GM19240 (cell line): Measurements from ENCODE around the gene ULK1.

ENCODE experiments used
- DNase-seq: peaks from one replicate; pipeline ENCODE4 v3.0.0; 2011; ENCODE audit warnings: low spot score; ENCODE audit not compliant: insufficient read length

ULK1 gene

DNA sequence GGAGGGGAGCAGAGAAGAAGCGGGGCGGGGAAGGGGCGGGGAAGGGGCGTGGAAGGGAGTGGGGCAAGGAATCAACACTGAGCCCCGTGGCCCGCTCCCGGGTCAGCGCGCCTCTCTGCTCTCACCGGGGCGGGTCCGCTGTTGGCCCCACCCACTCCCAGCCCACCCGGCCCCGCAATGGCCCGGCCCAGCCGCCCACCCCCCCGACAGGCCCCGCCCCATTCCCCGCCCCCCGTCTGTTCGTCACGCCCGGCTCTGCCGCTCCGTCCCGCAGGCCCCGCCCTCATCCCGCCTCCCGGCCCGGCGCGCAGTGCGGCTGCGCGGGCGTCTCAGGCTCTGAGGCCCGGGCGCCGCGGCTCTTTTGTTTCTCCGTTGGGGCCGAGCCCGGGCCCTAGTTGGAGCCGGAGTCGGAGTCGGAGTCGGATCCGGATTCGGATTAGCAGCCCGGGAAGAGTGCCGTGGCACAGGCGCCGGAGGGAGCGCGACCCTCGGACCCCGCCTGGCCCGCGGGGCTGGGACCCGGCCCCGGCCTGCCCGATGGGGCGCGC, at the start of gene ULK1:
Gene ULK1, plus strand, starts transcription at position 310 of the 548 bp plus-strand sequence. CDS start 380 bp downstream, outside the sequence.
- DNase-seq, result peak; percentile 100

DNA sequence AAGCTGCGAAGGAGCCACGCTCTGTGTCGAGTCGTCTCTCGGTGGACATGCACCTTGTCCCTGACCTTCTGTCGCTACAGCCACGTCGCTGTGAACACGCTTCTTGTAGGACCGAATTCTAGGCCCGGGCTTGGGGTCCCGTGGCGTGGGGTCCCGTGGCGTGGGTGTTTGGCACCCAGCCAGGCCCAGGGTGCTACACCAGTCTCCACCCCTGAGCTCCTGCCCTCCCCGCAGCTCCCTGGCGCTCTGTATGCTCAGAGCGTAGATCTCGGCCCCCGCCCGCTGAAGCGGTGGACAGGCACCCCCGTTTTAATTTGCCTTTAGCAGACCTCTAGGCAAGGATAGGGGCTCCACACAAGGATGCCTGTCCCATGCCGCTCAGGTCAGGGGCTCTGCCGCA, 49.8 kb upstream of the ULK1 start:
- DNase-seq, result no peak

DNA sequence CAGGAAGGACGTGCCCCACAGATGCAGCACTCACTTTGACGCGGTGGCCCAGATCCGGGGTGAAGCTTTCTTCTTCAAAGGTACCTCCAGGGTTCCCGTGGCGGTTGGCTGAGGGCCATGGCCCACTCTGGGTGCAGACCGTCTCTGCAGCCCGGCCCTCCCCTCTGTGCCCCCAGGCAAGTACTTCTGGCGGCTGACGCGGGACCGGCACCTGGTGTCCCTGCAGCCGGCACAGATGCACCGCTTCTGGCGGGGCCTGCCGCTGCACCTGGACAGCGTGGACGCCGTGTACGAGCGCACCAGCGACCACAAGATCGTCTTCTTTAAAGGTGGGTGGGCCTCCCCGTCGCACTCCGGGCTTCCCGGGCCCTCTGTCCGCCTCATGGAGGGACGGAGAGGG, 49.3 kb upstream of the ULK1 start:
- DNase-seq, result no peak

DNA sequence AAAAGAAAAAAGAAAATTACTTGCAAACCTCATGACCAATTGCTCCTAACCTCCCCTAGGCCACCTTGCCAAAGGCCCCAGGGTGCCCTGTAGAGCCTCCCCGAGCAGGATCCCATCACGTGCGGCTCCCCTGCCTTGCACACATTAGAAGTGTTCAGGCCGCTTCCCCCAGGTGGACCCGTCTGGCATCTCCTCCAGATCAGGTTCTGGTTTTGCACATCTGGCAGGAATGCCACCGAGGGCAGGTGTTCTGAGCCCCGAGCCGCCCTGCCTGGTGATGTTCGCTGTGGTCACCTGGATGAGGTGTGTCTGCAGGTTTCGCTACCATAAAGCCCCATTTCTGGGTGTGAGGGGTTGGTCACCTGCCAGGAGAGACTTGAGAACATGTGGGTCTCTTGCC, 47.0 kb upstream of the ULK1 start:
- no peak for DNase-seq

DNA sequence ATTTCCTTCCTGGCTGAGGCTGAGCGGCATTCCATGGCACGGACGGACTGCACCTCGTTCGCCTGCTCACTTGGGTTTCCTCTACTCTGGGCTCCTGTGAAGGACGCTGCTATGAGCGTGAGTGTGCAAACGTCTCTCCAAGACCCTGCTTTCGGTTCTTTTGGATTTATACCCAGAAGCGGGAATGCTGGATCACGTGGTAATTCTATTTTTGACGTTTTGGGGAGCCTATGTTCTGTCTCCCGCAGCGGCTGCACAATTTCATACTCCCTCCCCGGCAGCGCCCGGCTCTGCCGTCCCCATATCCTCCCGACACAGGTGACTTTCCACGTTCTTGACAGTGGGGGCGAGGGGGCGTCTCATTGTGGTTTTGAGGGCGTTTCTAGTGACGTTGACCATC, 45.7 kb upstream of the ULK1 start:
- no peak for DNase-seq

DNA sequence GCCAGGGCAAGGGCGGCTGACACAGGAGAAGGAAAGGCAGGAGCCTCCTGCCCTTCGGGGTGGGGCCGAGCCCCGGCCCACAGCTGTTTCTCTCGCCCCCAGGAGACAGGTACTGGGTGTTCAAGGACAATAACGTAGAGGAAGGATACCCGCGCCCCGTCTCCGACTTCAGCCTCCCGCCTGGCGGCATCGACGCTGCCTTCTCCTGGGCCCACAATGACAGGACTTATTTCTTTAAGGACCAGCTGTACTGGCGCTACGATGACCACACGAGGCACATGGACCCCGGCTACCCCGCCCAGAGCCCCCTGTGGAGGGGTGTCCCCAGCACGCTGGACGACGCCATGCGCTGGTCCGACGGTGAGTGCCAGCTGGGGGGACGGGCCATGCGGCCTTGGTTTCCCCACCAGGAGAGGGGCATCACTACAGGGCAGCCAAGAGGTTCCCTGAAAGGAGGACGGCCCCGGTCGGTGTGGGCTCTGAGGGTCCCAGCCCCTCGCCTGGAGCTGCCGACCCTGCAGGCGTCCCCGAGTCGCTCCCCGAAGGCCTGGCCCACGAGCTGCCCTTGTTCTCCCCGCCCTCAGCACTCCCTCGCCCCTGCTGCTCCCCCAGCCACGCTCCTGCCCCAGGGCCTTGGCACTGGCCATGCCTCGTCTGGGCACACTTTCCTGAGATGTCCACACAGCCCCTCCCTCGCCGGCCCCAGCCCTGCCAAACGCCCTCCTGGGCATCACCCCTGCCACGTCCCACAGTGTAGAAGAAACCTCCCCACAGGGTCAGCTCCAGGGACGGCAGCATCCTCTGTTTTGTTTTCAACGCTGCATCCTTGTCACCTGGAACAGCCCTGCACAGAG, 44.5 kb upstream of the ULK1 start:
- no peak for DNase-seq

DNA sequence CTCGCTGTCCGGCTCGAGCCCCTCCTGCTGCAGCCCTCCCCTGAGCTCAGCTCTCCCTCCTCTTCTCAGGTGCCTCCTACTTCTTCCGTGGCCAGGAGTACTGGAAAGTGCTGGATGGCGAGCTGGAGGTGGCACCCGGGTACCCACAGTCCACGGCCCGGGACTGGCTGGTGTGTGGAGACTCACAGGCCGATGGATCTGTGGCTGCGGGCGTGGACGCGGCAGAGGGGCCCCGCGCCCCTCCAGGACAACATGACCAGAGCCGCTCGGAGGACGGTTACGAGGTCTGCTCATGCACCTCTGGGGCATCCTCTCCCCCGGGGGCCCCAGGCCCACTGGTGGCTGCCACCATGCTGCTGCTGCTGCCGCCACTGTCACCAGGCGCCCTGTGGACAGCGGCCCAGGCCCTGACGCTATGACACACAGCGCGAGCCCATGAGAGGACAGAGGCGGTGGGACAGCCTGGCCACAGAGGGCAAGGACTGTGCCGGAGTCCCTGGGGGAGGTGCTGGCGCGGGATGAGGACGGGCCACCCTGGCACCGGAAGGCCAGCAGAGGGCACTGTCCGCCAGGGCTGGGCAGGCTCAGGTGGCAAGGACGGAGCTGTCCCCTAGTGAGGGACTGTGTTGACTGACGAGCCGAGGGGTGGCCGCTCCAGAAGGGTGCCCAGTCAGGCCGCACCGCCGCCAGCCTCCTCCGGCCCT, 43.4 kb upstream of the ULK1 start:
- DNase-seq, result no peak

DNA sequence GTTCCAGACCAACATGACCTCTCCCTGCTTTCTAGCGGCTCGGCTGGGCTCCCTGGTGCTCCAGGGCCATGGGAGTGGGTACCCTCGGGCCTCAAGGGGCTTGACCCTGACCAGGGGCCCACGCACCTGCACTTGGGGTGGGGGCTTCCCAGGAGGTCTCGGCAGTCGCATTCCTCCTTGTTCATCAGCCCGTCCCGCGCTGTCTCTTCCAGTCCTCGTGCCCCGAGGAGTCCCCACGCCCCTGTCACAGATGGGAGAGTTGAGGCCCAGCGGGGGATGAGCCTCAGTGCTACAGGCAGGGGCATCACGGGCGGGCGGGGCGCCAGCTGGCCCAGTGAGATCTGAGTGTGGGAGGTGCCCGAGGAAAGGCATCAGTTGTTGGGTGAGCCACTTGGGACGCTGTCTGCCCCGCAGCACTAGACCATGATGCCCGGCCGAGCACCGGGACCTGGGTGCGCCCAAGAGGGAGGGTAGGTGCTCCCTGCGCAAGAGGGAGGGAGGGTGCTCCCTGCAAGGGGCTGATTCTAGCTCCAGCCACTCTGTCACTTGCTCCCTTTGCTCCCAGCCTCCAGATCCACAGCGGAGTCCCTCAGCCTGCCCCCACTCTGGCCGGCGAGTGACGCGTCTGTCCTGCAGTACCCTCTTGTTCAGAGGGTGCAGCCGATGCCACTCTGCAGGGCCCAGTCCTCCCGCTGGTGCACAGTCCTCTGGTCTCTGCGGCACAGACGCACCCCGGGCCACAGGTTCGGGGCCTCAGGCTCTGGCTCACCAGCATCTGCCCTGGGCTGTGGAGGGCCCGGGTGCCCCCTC, 42.5 kb upstream of the ULK1 start:
- DNase-seq, result no peak

DNA sequence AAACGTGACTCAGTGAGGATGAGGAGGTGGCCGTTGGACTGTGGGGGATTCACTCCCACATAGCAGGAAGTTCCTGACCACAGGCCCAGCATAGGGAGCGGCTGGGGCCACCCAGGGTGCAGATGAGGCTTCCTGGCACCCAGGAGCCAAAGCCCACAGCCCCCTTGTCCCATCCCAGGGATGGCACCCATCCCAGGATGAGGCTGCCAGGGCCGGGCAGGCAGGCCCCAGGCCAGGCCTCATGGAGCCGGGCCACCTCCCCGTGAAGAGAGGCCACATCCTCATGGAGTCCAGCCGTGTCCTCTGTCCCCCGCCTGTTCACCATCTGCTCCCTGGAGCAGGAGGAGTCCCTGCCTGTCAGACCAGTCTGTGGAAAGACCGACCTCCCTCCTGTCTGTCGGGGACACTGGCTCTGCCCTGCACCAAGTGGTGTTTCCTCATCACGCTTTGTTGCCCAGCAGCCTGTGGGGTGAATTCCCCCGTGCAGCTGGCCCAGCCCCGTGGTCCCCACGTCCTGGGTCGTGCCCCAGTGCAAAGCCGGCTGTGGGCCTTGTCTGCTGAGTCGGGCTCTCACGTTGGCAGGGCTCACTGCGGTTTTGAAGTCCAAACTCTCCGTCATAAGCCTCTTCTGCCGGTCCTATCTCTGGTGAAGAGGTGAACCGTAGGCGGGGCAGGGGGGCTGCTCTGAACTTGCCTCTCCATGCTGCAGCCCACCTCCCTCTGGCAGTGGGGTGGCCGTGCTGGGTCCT, 41.7 kb upstream of the ULK1 start:
- no peak for DNase-seq

DNA sequence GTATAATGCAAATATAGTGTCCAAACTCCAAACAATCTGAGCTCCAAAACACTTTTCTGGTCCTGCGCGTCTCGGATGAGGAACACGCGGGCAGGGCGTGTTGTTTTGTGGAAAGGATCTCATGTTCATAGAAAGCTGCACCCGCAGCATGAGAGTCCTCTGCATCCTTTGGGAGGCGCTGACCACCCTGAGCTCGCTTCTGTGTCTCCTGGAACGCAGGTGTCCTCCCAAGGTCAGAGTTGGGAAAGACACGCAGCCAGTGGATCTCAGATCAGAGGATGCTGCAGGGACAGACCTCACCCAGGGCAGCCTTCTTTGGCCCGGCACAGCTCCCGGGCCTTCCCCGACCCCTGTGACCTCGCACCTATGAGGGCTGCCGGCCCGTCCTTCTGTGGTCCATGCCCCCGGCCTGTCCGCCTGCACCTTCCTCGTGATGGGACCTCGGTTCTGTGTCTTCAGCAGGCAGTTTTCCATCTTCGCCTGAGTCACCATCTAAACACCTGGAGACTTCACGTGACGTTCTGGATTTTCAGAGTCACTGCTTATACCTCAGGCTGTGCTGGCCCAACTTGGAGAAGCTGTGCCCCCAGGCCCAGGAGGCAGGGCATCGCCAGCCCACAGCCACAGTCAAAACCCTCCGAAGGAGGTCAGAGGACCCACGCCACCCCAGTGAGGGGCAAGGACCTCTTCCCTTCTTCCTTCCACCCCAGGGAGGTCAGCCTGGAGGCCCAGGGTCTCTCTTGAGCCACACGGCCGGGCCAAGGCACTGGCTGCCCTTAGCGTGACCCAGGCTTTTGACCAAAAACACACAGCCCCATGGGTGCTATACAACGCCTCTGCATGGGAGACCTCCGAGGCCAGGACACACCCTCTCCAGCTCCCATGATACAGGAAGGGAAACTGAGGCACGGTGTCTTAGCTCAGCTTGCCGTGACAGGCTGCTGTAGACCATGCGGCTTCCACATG, 40.3 kb upstream of the ULK1 start:
- DNase-seq, result no peak

DNA sequence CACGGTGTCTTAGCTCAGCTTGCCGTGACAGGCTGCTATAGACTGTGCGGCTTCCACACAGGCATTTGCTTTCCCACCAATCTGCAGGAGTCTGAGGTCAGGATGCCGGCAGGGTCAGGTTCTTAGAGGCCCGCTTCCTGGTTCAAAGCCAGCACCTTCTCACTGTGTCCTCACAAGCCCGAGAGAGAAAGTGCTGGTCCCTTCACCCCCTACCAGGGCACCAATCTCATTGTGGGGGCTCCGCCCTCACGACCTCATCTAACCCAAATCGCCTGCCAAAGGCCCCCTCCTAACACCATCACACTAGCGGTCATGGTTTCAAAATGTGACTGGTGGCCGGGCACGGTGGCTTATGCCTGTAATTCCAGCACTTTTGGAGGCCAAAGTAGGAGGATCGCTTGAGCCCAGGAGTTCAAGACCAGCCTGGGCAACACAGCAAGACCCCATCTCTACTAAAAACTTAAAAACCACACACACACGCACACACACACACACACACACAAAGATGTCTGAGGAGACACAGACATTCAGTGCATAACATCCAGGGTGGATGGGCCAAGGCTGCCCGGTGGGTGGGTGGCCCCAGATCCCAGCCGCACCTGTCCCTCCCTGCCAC, 39.5 kb upstream of the ULK1 start:
- DNase-seq, result no peak

DNA sequence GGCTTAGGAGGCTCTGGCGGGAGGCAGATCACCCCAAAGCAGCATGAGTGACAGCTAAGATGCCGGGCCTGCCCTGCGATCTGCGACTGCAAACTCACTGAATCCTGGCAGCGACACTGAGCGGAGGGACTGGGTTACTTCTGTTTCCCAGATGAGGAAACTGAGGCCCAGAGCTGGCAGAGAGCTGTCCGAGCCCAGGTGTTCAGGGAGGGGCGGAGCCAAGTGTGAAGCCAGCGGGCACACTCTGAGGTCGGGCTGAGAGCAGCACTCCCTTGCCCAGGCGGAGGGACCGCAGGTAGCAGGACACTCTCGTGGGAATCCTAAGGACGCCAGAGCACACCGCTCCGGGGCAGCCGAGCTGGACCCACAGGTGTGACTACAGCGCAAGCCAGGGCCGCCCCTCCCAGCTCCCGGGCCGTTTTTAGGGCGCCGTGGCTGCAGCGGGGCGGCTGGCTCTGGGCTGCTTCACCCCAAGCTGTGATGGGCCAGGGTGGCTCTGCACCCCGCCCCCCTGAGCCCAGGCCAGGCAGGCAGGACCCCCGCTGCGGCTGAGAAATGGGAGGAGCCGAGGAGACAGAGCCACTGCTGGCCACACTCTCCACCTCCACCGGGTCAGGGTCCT, 38.8 kb upstream of the ULK1 start:
- no peak for DNase-seq

DNA sequence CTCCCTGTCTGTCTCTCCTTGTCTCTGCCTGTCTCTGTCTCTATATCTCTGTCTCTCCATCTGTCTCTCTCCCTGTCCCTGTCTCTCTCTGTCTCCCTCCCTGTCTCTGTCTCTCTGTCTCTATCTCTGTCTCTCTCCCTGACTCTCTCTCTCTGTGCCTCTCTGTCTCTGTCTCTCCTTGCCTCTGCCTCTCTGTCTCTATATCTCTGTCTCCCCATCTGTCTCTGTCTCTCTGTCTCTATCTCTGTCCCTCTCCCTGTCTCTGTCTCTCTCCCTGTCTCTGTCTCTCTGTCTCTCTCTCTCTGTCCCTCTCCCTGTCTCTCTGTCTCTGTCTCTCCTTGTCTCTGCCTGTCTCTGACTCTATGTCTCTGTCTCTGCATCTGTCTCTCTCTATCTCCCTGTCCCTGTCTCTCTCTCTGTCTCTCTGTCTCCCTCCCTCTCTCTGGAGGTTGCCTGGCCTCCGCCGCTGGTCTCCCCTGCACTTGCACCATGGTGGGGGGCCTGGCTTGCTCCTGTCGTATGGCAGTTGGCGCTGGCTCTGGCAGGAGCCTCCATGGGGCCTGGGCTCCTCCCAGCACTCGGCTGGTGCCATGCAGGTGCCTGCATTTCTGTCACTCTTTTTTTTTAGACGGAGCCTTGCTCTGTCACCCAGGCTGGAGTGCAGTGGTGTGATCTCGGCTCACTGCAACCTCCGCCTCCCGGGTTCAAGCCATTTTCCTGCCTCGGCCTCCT, 37.9 kb upstream of the ULK1 start:
- DNase-seq, result no peak

DNA sequence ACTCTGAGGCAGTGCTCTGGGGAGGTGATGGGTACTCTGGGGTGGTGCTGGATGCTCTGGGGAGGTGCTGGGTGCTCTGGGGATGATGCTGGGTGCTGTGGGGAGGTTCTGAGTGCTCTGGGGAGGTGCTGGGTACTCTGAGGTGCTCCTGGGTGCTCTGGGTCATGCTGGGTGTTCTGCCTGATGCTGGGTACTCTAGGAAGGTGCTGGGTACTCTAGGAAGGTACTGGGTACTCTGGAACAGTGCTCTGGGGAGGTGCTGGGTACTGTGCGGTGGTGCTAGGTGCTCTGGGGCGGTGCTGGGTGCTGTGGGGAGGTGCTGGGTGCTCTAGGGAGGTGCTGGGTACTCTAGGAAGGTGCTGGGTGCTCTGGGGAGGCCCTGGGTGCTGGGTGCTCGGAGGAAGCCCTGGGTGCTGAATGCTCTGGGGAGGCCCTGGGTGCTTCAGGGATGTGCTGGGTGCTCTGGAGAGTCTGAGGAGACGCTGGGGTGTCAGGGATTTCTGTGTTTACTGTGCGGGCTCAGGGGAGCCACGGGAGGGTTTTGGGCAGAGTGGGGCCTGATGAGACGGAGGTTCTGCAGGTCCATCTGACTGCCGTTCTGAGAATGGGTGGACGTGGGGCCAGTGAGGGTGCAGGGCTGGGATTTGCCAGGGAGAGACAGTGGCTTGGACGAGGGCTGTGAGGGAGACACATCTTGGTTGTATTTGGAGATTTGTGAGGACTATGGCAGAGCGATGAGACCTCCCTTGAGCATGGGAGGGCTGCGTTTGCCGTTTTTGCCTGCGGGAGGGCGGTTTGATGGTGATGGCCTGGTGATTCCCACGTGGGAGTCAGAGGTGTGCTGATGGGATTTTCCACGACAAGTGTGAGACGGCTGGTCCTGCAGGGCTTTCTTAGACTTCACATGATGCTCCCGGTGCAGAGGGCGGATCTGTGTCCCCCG, 36.2 kb upstream of the ULK1 start:
- DNase-seq, result no peak

DNA sequence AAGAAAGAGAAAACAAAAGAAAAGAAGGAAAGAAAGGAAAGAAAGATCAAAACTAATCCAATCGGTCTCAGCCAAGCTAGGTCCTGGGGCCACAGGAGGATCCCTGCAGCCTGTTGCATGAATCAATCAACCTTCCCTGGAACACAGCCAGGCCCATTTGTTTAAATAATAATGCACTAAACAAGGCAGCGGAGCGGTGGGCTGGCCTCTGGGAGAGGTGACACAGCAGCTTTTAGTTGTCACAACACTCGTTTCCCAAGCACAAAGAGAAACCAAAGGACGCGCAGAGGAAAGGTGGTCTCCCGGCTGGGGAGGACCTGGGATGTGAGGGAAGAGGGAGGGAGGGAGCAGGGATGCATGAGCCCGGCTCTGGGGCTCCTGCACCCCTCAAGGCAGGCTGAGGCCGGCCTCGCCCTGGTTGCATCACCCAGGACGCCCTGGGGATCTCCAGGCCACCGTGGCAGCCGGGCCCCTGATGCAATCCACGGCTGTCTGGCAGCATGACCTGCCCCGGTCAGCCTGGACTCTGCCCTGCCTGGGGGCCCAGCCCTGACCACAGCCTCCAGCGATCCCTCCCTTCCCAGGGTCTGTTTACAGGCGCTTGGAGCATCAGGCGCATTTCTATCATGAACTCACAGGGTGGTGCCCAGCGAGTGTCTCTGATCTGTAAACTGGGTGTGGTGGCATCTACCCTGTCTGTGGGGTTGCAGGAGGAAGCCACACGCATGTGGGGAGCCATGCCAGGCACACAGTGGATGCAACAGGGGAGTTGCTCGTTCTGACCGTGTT, 33.8 kb upstream of the ULK1 start:
- no peak for DNase-seq
